ENCODE measurements around the gene REPS2.
A peak's percentile ranks its signal among the peaks of the same experiment; 100 is the strongest.

The REPS2 gene

DNA sequence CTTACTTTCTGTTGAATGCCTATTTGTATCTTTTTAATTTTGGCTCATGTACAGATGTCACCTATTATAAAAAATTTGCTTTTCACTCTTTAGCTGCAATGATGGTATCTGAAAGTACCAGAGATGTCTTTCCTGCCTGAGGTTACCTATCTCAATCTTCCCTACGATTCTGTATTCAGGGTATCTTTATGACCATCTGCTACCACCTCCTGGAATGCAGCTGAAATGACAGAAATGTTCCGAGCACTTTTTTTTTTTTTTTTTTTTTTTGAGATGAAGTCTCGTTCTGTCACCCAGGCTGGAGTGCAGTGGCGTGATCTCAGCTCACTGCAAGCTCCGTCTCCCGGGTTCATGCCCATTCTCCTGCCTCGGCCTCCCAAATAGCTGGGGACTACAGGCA lies 136.4 kb downstream of the REPS2 start:
- DNase-seq (ENCODE audit: low spot score), result peak; percentile 40

DNA sequence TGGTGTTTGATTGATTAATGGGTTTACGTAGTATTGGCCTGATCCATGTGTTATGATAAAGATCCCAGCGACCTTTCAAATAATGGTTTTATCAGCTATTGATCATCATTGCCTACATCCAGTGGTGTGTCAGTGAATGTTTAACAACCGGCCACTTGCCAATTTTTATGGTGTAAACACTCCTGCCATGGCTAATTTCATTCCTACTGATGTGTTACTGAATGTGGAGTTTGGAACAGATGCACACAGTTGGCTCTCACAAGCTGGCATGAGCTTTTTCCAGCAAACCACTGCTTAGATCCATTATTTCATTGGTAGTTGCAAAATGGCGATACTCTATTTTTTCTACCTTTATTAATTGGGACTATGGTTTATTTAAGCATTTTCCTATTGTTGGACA lies 139.9 kb downstream of the REPS2 start:
- DNase-seq (ENCODE audit: low spot score), result no peak

DNA sequence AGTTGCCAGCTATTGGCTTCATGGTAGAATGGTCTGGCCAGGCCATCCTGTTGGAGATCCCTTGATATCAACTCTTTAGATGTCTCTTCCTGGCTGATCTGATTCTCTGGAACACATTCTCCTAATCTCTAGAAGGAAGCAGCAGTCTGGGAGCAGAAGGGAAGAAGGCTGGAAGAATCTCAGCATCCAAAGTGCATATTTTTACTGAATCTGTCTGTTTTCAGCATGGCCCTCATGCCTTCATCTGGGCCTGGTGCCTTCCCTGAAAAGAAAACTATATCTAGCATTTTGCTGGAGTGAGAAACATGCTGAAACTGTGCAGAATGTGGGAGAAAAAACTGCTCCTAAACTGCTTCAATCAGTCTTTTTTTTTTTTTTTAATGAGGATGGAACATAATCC lies 148.7 kb downstream of the REPS2 start:
- no peak for DNase-seq (ENCODE audit: low spot score)

DNA sequence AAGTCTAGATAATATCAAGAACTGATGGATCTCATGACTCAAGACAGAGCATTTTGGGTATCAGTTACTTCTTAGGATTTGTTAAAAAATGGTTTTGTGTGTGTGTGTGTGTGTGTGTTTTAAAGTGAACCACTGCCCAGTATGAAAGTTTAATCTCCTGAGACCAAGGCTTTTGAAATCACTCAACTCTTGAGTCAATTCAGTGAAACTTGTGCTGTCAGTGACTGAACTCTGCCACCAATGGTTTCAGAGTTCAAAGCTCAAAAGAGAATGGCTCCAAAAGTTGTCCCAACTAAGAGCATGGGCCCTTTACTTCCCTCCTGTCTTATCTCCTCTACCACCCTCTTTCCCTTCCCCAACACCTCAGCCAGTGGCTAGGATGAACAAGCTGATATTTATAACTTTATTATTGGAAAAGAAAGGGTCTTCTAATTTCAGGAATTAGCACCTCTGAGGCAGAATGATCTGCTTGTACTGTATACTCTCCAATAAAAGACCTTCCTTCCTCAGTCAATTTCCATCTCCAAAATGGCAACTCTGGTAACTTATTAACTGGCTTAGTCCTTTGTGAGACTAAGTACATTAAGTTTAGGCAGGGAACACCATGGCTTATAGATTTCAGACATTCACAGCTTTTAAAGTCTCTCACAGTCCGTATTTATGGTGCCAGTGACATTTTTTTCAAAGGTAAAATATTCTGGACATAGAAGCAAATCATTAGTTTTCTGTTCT lies 152.2 kb downstream of the REPS2 start:
- DNase-seq (ENCODE audit: low spot score), result no peak

DNA sequence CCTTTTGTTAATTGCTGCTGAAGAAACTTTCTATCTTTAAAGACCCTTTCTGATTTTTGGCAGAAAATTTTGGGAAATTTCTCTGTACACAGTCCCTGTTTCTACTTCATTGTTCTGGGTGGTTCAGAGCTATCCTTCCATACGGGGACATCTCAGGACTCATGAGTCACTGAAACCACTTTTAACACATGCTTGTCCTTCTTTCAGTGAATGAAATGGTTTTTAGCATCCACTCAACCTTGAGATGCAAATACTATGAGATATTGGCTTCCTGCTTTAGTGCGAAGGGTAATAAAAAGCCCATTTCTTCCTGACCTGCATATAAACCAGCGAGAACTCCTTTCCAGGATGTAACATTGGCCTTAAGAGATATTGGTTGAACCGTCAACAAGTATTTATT lies 158.0 kb downstream of the REPS2 start:
- no peak for DNase-seq (ENCODE audit: low spot score)

DNA sequence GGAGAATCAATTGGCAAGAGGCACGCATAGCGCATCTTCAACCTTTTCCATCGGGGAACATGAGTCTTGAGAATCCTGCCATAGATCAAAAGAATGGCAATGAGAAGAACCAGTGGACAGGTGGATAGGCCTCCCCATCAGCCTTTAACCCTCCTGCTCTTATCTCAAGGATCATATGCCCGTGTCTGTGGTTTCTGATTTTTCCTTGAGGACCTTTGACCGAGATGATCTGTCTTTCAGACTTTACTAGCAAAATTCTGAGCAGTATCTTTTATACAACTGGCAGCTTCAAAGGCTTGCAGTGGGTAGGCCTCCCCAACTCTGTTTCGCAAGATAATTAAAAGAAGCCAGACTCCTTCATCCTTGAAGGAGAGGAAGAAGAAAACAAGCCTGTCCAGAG lies 174.4 kb downstream of the REPS2 start:
- DNase-seq (ENCODE audit: low spot score), result no peak

DNA sequence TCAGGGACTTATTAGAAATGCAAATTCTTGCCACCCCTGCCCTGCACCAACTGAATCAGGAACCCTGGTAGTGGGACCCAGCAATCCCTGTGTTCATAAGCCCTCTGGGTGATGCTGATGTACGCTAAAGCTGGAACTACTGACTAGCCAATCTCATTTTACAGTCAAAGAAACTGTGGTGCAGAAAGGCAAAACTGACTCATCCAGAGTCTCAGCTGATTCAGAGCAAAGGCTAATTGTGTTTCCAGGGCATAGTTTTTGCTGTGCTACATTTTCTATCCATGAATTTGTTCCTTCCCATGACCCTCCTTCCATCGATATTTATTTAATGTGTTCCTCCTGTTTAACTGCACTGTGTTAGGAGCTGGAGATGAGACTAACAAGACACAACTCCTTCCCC lies 207.5 kb downstream of the REPS2 start:
- DNase-seq (ENCODE audit: low spot score), result peak; percentile 15

DNA sequence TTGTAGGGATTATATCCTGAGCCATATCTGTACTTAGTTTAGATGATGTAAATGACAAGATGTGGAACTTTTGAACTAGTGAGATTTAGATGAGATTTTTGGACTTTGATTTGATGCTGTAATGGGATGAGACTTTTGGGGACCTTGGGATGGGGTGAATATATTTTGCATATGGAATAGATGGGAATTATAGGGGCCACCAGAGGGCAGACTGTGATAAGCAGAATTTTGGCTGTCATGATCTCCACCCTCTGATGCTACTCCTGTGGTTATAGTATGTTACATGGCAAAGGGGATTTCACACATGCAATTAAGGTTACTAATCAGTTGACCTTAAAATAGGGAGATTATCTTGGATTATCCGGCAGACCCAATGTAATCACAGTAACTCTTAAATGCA lies 214.5 kb downstream of the REPS2 start:
- DNase-seq (ENCODE audit: low spot score), result no peak

DNA sequence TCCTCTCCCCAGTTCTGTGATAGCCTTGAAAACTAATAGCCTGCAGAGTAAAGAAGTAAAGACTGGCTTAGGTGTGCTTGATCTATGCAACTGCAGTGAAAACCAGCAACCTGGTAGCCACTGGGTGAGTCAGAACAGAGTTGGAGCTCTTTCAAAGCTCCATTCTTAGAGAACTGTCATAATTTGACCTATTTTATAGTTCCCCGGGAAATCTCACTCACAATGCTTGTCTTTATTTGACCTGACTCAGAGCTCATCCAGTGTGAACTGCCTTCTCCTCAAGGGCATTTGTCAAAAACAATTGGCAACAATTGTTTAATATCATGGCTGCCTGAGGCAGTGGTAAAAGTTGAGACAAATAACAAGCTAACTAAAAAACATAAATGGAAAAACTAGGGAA lies 215.5 kb downstream of the REPS2 start:
- DNase-seq (ENCODE audit: low spot score), result no peak

DNA sequence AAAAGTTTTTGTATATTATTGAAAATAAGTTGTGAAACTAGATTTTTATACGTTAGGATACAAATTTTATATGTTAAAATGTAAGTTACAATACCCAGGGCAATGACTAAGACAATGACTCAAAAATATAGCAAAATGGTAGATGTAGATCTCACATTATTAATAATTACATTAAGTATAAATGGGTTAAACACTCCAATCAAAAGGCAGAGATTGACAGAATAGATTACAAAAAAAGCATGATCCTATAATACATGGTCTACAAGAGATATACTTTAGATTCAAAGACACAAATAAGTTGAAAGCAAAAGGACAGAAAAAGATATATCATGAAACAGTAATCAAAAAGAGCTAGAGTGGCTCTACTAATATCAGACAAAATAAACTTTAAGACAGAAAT lies 217.6 kb downstream of the REPS2 start:
- DNase-seq (ENCODE audit: low spot score), result no peak

DNA sequence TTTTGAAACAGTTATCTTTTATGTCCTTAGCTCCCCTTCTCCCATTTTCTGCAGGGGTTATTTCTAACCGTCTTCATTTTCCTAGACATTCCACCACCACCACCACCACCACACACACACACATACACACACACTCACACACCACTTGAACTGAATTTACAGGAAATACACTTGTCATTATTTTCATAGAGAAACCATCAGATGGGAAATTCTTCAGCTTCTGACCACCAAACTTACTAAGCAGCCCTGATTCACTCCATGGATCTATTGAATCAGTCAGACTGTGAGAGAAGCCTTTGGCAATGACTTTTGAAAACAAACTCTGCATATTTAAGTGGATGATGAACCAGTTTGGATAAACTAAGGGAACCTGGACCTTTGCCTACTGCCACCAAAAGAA lies 218.5 kb downstream of the REPS2 start:
- DNase-seq (ENCODE audit: low spot score), result peak; percentile 37

DNA sequence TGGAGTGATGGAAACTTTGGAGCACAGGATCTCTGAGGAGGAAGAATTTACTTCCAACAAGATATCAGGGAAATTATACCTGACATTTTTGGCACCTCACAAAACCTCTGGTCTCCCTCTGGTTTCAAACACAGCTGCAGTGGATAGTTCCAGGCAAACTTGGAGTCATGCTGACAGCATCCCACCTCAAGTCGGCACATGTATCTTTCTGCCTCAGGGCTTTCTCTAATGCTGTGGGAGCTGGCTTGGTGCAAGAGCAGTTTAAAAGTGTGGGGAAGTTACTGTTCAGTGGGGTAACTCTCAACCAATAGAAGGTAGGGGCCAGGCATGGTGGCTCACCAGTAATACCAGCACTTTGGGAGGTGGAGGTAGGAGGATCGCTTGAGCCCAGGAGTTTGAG lies 221.5 kb downstream of the REPS2 start:
- no peak for DNase-seq (ENCODE audit: low spot score)

DNA sequence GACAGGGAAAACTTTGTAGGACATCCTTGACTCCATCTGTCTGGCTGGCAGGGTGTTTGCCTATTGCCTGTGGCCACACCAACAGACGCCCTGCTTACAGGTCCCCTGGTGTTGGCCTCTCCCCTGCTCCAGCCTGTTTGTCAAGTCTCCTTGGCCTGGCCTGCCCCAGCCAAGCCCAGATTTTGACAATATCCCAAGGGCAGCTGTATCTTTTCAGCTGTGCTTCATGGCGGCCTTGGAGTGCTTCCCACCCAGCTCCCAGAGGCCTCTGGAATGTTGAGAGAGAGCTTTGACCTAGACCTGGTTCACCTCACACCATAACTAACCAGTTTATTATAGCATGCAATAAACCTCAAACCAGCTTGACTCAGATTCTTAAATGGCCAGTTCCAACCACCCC lies 224.5 kb downstream of the REPS2 start:
- DNase-seq (ENCODE audit: low spot score), result no peak

DNA sequence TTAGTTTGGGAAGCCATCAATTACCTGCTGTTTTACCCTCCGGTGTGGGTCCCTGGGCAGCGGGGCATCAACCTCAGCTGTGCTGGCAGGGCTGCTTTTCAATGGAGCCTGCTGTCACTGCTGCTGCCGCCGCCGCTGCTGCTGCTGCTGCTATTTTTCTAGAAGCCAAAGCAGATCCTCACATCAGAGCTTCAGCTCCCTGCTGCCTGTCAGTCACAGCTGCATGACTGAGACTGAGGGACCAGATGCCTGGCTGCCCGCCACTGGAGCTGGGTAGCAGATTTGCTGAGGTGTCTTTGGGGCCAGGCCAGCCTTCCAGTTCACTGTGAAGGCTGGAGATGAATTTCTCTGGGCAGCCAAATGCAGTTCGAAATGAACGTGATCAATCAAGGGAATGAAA lies 228.2 kb downstream of the REPS2 start:
- DNase-seq (ENCODE audit: low spot score), result no peak

DNA sequence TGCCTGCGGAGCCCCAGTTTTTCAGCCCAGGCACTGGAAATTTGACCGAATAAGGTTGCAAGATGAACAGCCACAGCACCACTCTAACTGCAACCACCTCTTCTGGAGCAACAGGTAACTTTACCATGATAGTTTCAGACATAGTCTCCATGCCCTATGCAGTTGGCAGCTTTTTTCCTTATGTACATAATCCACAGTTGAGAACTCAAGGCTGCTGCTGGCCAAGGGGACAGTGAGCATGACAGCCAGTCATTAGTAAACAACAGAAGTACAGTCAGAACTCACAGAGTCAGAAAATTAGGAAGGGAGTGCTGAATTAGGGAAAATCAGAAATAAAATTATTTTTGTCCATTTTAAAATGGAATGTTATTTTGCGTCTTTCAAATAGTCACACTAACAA lies 235.9 kb downstream of the REPS2 start:
- no peak for DNase-seq (ENCODE audit: low spot score)

DNA sequence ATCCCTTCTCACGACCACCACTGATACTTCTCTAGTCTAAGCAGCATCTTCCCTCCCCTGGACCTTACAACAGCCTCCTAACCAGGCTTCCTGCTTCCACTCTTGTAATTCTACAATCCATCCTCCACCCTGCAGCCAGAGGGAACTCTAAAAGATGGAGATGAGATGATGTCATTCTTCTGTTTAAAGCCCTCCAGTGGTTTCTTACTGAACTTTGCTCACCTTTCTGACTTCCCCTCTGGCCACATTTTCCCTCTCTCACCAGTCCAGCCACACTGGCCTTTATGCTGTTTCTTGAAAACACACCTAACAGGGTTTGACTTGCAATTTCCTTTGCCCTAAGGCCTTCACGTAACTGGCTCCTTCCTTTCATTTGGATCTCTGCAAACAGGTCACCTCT lies 237.1 kb downstream of the REPS2 start:
- DNase-seq (ENCODE audit: low spot score), result peak; percentile 12

DNA sequence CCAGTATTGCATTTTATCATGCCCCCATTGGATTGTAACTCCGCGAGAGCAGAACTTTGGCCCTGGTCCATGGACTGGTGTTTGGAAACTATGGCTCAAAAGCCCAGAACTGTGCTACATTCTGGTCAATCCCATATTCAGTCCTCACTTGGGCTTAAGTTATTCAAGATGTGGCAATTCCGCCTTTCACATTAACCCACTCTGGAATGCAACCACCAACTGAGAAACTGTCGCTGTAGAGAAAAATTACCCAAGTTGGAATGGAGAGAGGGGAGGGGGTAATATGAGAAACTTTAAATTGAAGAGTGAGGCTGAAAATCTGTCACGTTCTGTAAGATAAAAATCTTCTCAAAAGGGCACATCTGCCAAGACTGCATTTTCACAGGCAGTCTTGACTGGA lies 239.0 kb downstream of the REPS2 start:
- DNase-seq (ENCODE audit: low spot score), result no peak

DNA sequence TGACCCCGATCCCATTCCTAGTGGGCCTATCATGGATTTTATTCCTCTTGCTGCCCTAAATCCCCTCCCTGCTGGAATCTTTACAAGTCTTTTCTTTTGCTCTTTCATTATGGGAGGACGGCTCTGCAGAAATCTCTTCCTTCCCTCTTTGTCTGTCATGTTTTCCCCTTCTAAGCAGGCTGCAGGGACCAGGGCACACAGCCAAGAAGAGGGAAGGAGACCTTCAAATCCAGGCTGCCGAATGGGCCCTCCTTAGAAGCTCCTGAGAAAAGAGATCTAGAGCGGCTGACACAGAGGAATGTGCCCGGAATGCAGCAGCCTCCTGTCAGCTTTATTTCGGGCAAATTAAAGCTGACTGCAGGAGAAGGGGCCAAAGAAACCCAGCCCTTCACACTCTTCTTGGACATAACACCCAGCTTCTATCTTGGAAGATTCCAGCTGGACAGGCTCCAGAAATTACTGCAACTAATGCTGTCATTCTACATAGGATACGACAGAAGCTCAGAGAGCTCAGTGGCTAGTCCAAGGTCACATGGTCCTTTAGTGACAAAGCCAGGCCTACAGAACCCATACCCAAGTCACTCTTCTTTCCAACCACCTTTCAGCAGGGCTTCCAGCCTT lies 240.8 kb downstream of the REPS2 start:
- DNase-seq (ENCODE audit: low spot score), result no peak

DNA sequence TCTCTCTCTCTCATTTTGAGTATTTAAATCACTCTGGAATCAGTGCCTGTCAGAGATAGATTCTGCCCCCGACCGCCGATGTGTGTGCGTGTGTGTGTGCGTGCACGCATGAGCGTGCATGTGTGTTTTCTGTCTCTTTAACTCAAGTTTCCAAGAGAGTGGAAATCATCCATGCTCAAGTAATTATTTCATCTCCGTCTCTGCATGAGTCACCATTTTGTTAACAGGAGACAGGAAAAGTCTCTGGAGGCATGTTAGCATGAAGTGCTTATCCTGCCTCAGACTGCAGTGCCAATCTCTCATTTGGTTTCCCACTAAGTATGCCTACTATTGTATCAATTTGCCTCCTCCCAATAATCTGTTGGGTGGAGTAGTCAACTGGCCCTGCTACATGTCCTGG lies 245.6 kb downstream of the REPS2 start:
- DNase-seq (ENCODE audit: low spot score), result peak; percentile 67
